Dedifferentiated amniotic fluid mesenchymal stem cell (primary cell): ENCODE data around the gene COL8A2.

Experiments used
- DNase-seq: peaks from one replicate; pipeline ENCODE4 v3.0.0-alpha.2; 2016; ENCODE audit errors: extremely low spot score

Gene COL8A2

GRCh38 chr1:36157973-36158826, 33.2 kb upstream of the COL8A2 start:
- no peak for DNase-seq

GRCh38 chr1:36157115-36157903, 32.3 kb upstream of the COL8A2 start:
- no peak for DNase-seq

DNA sequence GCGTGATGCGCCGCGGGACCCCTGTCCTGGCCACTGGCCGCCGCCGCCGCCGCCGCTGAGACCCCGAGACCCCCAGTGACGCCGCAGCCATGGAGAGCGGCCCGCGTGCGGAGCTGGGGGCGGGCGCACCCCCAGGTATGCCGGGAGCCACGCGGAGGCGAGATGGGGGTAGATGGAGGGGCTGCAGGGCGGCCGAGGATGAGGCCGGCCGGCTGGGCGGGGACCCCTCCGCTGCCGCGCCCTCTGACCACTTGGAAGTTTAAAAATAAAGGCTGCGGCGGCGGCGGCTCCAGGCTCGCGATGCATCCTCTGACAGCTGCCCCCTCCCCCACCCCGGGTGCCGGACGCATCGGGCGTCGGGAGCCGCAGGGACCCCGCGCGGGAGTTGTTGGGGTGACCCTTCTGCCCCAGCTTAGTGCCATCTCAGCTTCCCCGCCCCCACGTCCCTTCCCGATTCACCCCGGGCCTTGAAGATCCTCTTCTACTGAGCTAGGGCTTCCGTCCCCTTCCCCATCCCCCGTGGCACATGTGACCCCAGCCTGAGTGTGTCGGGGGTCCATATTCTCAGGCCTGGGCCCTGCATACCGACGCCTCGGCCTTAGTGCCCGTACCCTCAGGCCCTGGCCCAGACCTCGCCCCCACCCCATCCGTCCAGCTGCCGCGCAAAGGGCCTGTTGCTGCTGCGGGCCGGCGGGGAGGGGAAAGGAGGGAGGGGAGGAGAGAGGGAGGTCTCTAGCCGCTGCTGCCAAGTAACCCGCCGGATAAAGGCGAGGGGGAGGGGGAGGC, 31.5 kb upstream of the COL8A2 start:
- DNase-seq: no peak

DNA sequence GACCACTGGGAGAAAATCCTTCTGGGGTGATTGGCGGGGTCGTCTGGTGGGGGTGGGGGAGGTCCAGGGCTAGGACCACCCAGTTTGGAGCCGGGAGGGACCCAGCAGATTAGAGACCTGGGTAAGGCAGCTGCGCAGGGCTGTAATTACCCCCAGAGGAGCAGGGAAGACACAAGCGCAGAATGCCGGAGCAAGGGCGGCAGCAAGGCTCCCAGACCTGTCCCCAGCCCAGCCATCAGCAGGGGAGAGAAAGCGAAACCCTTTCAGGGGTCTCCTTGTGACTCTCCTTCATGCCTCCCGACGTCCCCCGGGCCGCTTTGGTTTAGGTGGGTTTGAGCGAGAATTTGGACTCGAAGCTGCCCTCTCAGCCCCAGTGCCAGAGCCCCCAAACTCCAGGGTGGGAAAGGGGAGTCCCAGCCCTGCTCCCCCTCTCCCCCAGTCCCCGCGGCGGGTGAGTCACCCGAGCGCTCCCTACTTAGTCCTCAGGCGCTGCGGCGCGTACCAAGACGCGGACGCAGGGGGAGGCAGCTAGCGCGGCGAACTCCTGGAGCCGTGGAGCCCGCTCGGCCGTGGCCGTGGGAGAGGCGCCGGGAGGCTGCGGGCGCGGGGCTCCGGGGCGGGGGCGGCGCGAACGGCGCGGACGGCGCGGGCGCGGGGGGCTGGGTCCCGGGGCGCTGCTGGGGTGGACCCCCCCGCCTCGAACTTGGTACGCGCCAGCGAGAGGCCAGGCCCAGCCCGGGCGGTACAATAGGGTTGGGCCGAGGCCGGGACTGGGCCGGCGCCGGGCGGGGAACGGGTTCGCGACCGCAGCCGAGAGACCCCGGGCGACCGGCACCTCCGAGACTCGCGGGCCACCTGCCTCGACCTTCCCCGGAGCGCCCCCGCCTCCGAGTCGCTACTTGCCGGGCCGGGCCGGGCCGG, 30.6 kb upstream of the COL8A2 start, which contains the start of gene MAP7D1:
Gene MAP7D1 (plus strand): TSS at position 753 of the 921 bp plus-strand sequence. CDS start 258 bp downstream, outside the sequence.
- DNase-seq: peak; percentile 70

DNA sequence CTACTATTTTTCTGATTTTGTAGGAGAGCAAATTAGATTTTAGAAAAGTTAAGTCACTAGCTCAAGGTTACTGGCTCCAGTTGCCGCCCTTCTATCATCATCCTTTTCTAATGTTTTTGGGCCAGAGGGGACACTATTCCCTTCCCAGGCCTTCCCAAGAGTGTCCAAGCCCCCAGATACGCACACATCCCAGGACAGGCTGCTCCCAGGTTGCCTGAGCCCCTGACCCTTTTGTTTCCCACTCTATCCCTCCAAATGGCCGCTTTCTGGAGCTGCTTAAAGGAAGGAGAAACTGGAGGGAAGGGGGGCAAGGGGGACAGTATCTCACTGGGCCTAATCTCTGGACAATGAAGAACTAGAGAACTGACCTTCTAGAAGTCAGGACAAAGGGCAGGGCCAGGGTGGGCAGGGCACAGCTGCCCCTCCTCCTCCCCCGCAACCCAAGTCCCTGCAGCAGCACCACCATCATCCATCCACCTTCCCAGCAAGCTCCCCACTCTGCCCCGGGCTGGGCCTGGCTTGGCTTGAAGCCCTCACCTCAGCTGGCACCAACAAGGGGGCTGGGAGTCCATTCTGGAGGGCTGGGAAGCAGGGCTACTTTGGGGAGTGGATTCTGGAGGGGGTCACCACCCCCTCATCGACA, 29.9 kb upstream of the COL8A2 start:
- no peak for DNase-seq

- no peak for DNase-seq
These were observed 29.3 kb upstream of the COL8A2 start for GRCh38 chr1:36154335-36154734.

DNA sequence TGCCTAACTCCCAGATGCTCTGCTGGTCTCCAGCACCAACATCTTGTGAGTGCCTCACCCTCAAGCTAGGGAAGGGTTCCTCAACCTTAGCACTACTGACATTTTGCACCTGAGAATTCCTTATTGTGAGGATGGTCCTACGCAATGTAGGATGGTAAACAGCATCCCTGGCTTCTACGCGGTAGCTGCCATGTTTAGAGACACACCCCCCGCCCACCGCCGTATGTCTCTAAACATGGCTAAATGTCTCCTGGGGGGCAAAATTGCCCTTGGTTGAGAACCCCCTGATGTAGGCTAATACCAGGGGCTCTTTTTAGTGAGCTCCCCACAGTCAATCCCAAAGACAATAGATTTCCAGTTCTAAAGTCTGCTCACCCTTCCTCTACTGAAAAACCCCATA, 28.5 kb upstream of the COL8A2 start:
- DNase-seq: no peak

DNA sequence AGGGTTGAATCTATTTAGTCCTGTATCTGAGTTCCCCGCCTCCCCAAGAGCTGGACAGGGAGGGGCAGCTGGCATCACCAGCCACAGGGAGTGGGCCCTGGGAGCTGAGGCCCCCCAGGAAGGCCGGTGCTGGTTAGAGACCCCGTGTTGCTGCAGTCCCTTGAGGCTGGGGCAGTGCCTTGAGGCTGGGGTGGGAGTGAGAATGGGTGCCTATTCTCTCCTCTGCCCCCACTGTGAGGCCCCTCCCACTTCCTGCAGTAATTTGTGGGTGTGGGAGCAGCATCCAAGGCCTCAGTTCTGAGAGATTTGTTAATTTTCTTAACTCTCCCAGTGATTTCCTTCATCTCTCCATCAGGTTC, 26.8 kb upstream of the COL8A2 start:
- no peak for DNase-seq

DNA sequence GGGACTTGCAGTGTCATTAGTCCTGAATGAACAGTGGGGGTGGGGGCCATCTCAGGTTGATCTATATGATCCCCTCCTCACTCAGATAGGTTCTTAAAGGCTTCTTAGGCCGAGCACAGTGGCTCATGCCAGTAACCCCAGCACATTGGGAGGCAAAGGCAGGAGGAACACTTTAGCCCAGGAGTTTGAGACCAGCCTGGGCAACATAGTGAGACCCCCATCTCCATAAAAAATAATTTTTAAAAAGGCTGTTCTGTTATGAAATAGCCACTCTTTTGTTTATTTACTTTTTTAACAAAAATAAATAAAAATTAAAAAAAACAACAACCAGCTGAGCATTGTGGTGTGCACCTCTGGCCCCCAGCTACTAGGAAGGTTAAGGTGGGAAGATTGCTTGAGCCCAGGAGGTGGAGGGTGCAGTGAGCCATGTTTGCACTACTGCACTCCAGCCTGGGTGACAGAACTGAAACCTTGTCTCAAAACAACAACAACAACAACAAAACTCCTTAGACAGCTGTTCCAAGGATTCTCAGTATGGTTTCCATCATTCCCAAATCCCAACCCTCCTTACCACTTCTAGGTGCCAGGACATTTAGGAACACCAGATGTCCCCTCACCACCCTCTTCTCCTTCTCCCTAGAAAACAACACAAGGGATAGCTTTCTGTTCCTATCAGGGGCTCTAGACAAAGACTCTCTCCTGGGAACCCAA, 26.3 kb upstream of the COL8A2 start:
- no peak for DNase-seq

- peak; percentile 95 for DNase-seq
These were observed 25.5 kb upstream of the COL8A2 start for GRCh38 chr1:36150296-36151133.

GRCh38 chr1:36149973-36150295, 24.9 kb upstream of the COL8A2 start:
- DNase-seq: no peak

- DNase-seq: peak; percentile 100
These were observed 24.4 kb upstream of the COL8A2 start, which contains the start of gene TRAPPC3 for GRCh38 chr1:36149237-36149972. TRAPPC3 (minus strand) TSS chr1:36149486; CDS start chr1:36149378, 108 bp downstream.

DNA sequence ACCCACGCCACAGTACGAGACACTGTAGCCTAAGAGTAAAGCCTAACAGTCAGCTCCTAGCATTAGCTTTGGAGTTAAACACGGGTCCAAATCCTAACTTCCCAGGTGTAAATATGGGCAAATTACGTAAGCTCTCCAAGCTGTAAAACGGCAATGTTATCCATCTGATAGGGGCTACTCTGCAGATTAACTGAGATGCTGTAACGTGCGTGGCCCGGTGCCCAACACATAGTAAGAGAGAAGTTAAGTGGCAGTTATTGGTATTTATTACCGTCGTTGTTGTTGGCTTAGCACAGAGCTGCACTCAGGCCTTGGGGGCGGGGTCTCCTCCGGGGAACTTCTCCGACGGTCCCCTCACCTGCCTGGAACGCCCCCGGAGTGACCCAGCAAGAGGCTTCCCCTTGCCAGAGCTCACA, 23.8 kb upstream of the COL8A2 start:
- no peak for DNase-seq

GRCh38 chr1:36144413-36144812, 19.4 kb upstream of the COL8A2 start:
- no peak for DNase-seq

GRCh38 chr1:36143424-36143823, 18.4 kb upstream of the COL8A2 start:
- DNase-seq: no peak

DNA sequence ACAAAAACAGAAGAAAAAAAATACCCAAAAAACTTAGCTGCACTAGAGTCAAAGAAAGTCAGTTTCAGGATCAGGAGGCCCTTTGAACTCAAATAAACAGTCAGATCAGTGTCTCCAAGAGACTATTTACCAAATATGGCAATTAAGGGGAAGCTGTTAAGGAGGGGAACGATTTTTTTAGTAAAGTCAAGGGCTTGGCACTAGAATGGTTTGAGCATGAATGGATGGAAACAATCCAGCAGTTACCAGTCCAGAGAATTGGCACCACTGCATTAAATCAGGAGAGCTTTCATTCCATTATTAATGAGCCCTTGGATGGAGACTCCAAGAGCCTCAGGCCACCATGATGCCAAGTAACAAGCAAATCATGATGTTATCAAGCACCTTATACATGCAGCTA, 17.1 kb upstream of the COL8A2 start:
- DNase-seq: no peak

DNA sequence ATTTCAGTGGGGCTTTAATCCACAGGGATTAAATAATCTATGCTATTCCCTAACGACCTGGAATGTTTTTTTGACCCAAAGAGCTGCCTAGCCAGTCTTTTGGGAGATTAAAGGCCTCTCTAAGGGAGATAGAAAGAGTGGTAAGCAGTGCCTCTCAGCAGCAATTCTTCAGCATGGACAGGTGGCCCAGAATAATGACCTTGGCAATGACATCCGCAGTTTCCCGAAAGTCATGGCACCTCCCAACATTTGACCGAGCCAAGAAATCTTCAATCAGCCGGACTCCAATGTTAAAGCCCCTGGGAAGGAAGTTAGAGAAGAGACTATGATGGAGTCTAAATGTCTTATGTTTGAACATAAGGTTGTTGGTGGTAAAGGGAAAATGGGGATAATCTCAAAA, 14.5 kb upstream of the COL8A2 start:
- DNase-seq: no peak

GRCh38 chr1:36137776-36138175, 12.8 kb upstream of the COL8A2 start:
- DNase-seq: no peak
